Activated naive CD8-positive, alpha-beta T cell treated with anti-CD3 and anti-CD28 coated beads, Interleukin-2, amount 50 U/mL, for 24 hours (primary cell): ENCODE results near the gene FAM43B.

Experiments
- ATAC-seq: fragments of 150-1000 bp; cut with Tn5 transposase; one replicate; pipeline ENCODE4 v1.10.0; 2021
- DNase-seq: peaks from one replicate; pipeline ENCODE4 v3.0.0; 2021
- H3K27ac Mint-ChIP-seq: one replicate; pipeline ENCODE4 v1.8.0; 2021; ENCODE audit warnings: mild to moderate bottlenecking, mixed read lengths
- H3K27me3 Mint-ChIP-seq: one replicate; pipeline ENCODE4 v1.8.0; 2021; ENCODE audit warnings: mixed read lengths
- H3K36me3 Mint-ChIP-seq: one replicate; pipeline ENCODE4 v1.8.0; 2021; ENCODE audit warnings: low read depth, mixed read lengths
- H3K4me1 Mint-ChIP-seq: one replicate; pipeline ENCODE4 v1.8.0; 2021; ENCODE audit warnings: mixed read lengths
- H3K4me3 Mint-ChIP-seq: one replicate; pipeline ENCODE4 v1.8.0; 2021; ENCODE audit warnings: mild to moderate bottlenecking, moderate library complexity, mixed read lengths
- H3K9me3 Mint-ChIP-seq: one replicate; pipeline ENCODE4 v1.8.0; 2021; ENCODE audit warnings: mixed read lengths

FAM43B gene

DNA sequence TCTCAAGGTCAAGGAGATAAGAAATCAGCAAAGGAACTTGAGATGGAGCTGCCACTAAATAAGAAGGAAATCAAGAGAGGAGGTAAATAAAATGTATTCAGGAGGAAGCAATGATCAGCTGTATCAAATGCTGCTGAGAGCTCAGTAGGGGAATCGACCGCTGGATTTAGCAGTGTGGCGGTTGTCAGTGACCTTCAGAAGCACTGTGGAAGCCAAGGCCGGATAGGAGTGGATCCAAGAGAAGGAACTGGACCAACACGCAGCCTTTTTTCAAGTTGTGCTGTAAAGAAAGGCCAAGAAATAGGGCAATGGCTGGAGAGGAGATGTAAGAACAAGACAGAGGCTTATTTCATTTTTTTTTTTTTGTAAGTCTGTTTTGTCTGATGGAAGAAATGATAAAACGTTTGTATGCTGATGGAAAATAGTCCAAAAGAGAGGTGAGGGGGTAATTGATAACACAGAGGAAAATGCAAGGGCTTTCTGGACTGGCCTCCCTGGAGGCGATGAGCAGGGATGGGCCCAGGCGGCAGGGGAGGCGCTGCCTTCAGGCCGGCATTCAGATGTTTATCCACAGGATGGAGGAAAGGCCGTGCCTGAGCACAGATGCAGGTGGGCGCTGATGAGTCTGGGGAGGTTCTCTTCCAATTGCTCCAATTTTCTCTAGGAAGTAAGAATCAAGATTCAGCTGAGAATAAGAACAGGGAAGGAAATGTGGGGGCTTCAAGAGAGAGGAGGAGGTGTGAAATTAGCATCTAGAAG lies 17.5 kb upstream of the FAM43B start:
- DNase-seq, result no peak
- no peaks in the 10 kb centered on the region for H3K9me3 Mint-ChIP-seq
- peaks cover 28% of the 10 kb centered on the region for H3K27me3 Mint-ChIP-seq
- H3K4me3 Mint-ChIP-seq, result no peak overlapping the region
- no peaks in the 10 kb centered on the region for H3K4me1 Mint-ChIP-seq
- H3K36me3 Mint-ChIP-seq, result no peaks in the 10 kb centered on the region
- ATAC-seq, result no peak
- H3K27ac Mint-ChIP-seq, result no peak overlapping the region

DNA sequence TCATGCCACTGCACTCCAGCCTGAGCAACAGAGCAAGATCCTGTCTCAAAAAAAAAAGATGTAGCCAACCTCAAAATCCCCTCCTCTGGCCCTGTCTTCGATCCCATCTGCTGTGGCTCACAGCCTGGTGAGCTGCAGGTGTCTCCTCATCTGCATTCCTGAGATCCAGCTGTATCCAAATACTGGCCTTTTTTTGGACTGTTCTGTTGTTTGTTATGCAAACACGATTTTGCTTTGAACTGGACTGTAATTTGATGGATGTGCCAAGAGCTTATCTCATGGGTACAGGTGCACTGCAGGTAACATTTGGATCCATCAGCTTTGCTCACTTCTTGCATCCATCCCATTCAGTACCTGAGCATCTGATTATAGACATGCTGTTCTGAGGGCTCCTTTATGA lies 14.1 kb upstream of the FAM43B start:
- Mint-ChIP-seq H3K27me3 (peaks cover 34% of the 10 kb centered on the region), H3K4me1 (no peaks in the 10 kb centered on the region), H3K36me3 (no peaks in the 10 kb centered on the region), H3K27ac (no peak overlapping the region), H3K9me3 (no peaks in the 10 kb centered on the region), H3K4me3 (no peak overlapping the region)
- DNase-seq (no peak), ATAC-seq (no peak)

- H3K9me3 Mint-ChIP-seq, result no peaks in the 10 kb centered on the region
These were observed 13.4 kb upstream of the FAM43B start for GRCh38 chr1:20538760-20539551.

DNA sequence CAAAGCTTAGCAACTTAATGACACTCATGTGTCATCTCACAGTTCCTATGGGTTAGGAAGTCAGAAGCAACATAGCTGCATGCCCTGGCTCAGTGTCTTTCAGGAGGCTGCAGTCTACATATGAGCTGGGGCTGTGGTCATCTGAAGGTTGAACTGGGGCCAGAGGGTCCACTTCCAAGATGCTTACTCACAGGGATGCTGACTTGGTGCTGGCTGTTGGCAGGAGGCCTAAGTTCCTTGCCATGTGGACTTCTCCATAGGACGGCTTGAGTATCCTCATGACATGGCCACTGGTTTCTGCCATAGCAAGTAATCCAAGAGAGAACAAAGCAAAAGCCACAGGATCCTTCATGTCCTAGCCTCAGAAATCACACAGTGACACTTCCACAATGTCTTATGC lies 12.1 kb upstream of the FAM43B start:
- ATAC-seq, result no peak

More at GRCh38 chr1:20538760-20539551, 13.4 kb upstream of the FAM43B start:
- Mint-ChIP-seq H3K27ac (no peak overlapping the region), H3K4me3 (no peak overlapping the region), H3K27me3 (peaks cover 34% of the 10 kb centered on the region), H3K36me3 (no peaks in the 10 kb centered on the region), H3K4me1 (no peaks in the 10 kb centered on the region)
- DNase-seq, result no peak
- no peak for ATAC-seq

DNA sequence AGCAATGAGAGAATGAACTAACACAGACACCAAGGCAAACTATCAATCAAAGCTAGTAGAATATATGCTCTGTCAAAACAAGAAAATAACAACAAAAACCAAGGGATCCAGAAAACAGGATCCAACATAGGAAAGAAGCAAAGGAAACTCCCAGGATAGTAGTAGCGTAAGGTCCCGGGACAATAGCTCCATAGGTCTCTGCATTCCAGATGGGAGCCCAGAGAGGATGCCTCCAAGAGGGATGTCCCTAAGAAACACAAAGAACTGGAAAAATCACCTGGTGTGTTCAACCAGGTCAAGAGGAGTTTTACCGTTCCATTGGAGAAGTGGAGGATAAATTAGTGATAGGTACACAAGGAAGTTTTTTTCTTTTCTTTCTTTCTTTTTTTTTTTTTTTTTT lies 5.7 kb upstream of the FAM43B start:
- Mint-ChIP-seq H3K4me1 (no peaks in the 10 kb centered on the region), H3K9me3 (no peaks in the 10 kb centered on the region), H3K27me3 (peaks cover 42% of the 10 kb centered on the region), H3K36me3 (no peaks in the 10 kb centered on the region), H3K27ac (no peak overlapping the region), H3K4me3 (no peak overlapping the region)
- DNase-seq (no peak), ATAC-seq (no peak)

More for the DNA sequence above, 12.1 kb upstream of the FAM43B start:
- peaks cover 35% of the 10 kb centered on the region for H3K27me3 Mint-ChIP-seq
- no peak overlapping the region for H3K27ac Mint-ChIP-seq
- no peaks in the 10 kb centered on the region for H3K4me1 Mint-ChIP-seq
- no peaks in the 10 kb centered on the region for H3K9me3 Mint-ChIP-seq
- no peaks in the 10 kb centered on the region for H3K36me3 Mint-ChIP-seq
- DNase-seq, result no peak
- no peak overlapping the region for H3K4me3 Mint-ChIP-seq

DNA sequence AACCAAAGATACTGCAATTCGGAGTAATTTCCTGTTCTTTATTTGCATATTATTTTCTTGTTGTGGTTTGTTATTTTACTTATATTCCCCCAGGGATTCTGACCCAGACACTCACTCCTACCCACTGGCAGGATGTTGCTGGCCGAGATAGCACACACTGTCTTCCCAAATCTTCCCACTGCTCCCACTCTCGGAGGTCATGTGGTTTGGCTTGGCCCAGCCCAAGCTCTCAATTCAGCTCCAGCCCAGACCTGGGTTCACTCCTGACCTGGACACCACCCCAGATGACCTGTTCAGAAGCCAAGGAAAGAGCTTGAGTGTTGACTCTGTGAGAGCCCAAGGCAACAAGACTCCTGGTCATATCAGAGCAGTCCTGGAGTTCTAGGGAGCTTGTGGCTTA lies 1.2 kb upstream of the FAM43B start:
- Mint-ChIP-seq H3K4me3 (no peak overlapping the region), H3K27me3 (peaks cover 45% of the 10 kb centered on the region), H3K27ac (no peak overlapping the region), H3K9me3 (no peaks in the 10 kb centered on the region), H3K36me3 (no peaks in the 10 kb centered on the region), H3K4me1 (no peaks in the 10 kb centered on the region)
- no peak for DNase-seq
- ATAC-seq, result no peak

GRCh38 chr1:20552728-20553445 lies 514 bp downstream of the FAM43B start:
- no peak overlapping the region for H3K27ac Mint-ChIP-seq
- H3K27me3 Mint-ChIP-seq, result peaks cover 35% of the 10 kb centered on the region
- H3K36me3 Mint-ChIP-seq, result no peaks in the 10 kb centered on the region
- DNase-seq (no peak), ATAC-seq (no peak)
- no peaks in the 10 kb centered on the region for H3K4me1 Mint-ChIP-seq
- H3K9me3 Mint-ChIP-seq, result no peaks in the 10 kb centered on the region
- no peak overlapping the region for H3K4me3 Mint-ChIP-seq

DNA sequence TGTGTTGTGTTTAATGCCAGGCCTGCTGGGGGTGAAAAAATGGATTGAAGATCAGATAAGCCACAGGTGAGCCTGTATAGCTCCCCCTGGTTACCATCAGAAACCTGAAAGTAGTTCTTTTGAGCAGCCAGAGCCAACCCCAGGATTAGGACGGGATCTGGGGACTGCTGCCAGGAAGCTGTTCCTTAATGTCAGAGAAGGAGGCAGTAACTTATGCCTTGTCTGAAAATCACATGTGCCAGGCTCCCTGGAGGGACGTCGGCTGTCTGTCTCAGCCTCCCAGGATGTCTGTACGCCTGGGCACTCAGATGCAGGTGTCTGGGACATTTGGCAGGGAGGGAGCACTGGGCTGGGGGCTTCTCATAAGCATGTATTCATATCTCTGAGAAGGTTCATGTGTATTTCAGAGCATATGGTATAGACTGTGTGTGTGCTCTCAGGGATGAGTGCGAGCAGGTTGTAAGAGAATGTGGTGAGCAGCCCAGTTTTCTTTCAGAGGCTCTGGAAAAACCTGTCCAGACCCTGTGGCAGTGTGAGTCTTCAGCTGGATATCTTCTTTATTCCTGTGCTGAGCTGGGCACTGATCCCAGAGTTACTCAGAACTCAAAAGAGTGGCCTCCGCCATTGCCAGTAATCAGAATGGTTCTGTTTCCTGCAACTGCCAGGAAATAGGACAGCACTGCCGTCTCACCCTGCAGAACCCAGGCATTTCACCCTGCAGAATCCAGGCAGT lies 2.8 kb downstream of the FAM43B start:
- no peak for DNase-seq
- Mint-ChIP-seq H3K4me3 (no peak overlapping the region), H3K36me3 (no peaks in the 10 kb centered on the region), H3K27me3 (peaks cover 35% of the 10 kb centered on the region), H3K9me3 (no peaks in the 10 kb centered on the region), H3K27ac (no peak overlapping the region), H3K4me1 (no peaks in the 10 kb centered on the region)
- ATAC-seq, result no peak

GRCh38 chr1:20555758-20556120 lies 3.4 kb downstream of the FAM43B start:
- ATAC-seq (no peak), DNase-seq (no peak)
- Mint-ChIP-seq H3K9me3 (no peaks in the 10 kb centered on the region), H3K4me3 (no peak overlapping the region), H3K27me3 (peaks cover 38% of the 10 kb centered on the region), H3K36me3 (no peaks in the 10 kb centered on the region), H3K4me1 (no peaks in the 10 kb centered on the region), H3K27ac (no peak overlapping the region)

DNA sequence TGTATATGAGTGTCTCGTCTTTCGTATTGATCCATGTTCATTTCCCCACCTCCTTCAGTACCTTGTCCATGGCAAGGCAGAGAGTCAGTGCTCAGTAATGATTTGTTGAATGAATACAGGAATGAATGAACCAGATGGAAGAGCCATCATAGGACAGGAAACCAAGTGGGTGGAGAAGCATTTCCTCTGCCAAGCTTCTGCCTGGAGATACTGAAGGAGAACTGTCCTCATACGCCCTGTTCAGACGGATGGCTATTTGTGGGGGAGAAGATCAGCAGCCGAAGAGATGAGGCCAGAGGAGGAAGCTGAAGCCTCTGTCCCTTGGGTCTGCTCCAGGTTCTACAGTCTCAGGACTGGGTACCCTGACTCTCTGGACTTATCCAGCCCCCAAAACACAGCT lies 5.8 kb downstream of the FAM43B start:
- no peak for DNase-seq
- H3K27me3 Mint-ChIP-seq, result peaks cover 29% of the 10 kb centered on the region
- no peak for ATAC-seq
- no peaks in the 10 kb centered on the region for H3K9me3 Mint-ChIP-seq
- H3K4me3 Mint-ChIP-seq, result no peak overlapping the region
- H3K36me3 Mint-ChIP-seq, result no peaks in the 10 kb centered on the region
- no peak overlapping the region for H3K27ac Mint-ChIP-seq
- H3K4me1 Mint-ChIP-seq, result no peaks in the 10 kb centered on the region

DNA sequence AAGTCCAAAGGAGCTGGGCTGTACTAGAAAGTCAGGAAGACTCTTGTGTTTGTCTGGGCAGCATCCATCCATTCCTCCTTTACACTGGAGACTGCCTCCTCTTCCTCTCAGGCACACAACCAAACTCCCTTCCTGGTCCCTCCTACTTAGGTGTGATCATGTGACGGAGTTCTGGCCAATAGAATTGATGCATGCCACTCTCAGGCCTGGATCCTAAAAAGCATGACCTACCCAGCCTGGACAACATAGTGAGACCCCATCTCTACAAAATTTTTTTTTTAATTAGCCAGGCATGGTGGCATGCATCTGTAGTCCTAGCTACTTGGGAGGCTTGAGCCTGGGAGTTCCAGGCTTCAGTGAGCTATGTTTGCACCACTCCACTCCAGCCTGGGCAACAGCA lies 8.6 kb downstream of the FAM43B start:
- peaks cover 13% of the 10 kb centered on the region for H3K27me3 Mint-ChIP-seq
- no peak overlapping the region for H3K4me3 Mint-ChIP-seq
- H3K36me3 Mint-ChIP-seq, result no peaks in the 10 kb centered on the region
- DNase-seq, result no peak
- no peaks in the 10 kb centered on the region for H3K9me3 Mint-ChIP-seq
- no peak for ATAC-seq
- H3K27ac Mint-ChIP-seq, result no peak overlapping the region
- no peaks in the 10 kb centered on the region for H3K4me1 Mint-ChIP-seq

DNA sequence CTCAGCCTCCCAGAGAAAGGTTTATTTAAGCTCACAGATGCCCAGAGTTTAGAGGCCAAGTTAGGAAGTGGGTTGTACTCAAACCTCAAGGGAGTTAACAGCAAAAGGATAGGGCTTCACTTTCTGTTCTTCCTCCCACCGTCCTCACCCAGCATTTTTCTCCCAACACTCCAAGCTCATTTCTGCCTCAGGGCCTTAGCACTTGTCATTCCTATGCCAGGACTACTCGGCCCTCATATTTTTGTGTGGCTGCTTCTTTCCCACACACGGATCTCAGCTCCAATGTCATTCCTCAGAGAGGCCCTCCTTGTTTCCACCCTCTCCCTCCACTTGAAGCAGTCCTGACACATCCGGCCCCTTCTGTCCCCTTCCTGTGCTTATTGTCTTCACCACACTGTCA lies 12.9 kb downstream of the FAM43B start:
- Mint-ChIP-seq H3K36me3 (no peaks in the 10 kb centered on the region), H3K27ac (no peak overlapping the region), H3K4me3 (no peak overlapping the region), H3K9me3 (no peaks in the 10 kb centered on the region), H3K27me3 (peaks cover 26% of the 10 kb centered on the region), H3K4me1 (no peaks in the 10 kb centered on the region)
- no peak for ATAC-seq
- DNase-seq, result no peak

DNA sequence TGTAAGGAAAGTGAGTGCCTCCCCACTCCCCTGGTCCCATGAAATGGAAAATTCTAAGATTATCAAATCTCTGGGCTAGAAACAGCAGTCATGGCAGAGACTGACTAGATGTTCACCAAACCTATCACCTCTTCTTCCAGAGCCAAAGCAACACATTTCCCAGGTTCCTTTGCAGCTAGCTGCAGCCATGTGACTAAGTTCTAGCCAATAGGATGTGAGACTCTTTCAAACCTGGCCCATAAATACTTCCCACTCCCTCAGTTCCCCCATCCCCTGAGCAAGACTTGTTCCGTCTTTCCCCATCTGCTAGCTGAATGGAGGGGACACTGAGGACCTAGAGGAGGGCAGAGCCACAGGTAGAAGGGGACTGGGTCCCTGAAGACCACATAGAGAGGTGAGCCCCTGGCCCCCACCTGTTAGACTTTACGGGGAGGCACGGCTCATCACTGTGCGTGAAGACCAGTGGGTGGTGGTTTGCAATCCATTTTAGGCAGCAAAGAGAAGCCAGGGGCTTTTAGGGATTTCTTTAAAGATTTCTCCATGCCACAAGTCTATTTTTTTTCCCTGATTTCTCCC lies 17.2 kb downstream of the FAM43B start:
- Mint-ChIP-seq H3K4me3 (no peak overlapping the region), H3K36me3 (no peaks in the 10 kb centered on the region), H3K9me3 (no peaks in the 10 kb centered on the region), H3K4me1 (peaks cover 3% of the 10 kb centered on the region), H3K27ac (no peak overlapping the region), H3K27me3 (peaks cover 29% of the 10 kb centered on the region)
- DNase-seq, result no peak
- ATAC-seq, result no peak

DNA sequence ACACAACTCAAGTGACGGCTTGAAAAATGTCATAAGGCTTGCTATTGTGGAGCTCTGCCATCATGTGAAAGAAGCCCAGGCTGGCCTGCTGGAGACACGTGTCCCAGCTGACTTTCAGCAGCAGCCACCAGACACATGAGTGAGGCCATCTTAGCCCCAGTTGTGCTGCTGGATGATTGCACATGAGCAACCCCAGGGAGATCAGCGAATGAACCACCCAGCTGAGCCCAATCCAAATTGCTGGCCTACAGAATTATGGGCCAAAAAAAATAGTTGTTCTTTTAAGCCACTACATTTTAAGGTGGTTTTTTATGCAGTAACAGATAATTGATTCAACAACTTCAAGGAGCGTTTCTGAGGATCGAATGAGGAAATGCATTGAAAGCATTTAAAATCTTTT lies 19.1 kb downstream of the FAM43B start:
- no peak for ATAC-seq

More for the DNA sequence above, 19.1 kb downstream of the FAM43B start:
- no peak overlapping the region for H3K4me3 Mint-ChIP-seq
- H3K9me3 Mint-ChIP-seq, result no peaks in the 10 kb centered on the region
- H3K4me1 Mint-ChIP-seq, result peaks cover 3% of the 10 kb centered on the region
- H3K27ac Mint-ChIP-seq, result no peak overlapping the region
- no peaks in the 10 kb centered on the region for H3K36me3 Mint-ChIP-seq
- peaks cover 29% of the 10 kb centered on the region for H3K27me3 Mint-ChIP-seq
- DNase-seq, result no peak
